ENCODE measurements around the gene LMF1.

Gene LMF1

DNA sequence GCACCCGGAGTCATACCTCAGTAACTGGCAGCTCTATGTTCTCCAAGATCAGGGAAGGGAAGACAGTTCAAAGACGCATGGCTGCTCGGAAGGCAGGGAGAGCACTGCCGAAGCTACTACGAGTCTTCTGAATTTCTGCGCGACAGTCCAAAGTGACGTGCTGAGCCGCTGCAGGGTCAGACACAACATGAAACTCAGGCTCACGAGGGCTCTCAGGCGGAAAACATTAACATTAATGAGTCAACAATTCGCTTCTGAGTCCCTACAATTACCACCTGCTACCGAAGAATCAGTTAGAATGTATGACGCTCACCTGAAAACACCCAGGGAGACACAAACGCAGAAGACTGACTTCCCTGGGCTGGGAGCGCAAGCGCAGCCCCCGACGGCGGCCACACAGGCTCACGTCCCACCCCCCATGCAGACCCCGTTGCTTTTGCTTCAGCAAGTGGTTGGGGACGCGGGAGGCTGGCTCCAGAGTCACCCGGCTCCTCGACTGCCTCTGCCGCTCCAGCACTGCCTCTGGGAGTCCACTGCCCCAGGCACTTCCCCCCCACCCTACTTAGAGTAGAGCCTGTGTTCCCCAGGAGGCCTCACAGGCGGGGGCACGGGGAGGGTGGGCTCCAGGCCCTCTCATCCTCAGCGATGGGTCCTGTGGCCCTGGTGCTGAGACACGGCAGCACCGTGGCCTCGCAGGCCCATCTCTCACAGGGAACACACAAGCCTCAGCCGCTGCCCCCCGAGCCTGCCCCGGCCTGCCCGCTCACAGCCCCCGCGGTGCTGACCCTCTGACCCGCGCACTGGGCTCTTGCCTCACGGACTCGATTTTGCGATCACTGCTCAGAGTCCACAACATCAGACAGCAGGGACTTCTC, 38.9 kb downstream of the LMF1 start:
- DNase-seq = no peak

DNA sequence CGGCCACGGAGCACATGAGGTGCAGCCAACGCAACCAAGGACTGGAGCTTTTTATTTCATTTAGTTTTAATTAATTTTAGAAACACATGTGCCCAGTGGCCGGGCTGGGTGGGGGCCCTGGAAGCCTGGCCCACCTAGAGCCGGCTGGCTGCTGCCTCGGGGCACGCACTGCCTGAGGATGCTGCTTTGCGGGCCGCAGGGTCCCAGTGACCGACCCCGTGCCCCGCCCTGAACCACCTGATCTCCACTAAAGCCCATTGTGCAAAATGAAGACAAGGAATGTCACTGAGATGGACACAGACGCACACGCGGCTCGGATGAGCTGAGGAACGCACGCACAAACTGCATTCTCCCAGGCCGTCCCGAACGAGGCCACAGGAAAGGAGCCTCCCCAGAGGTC, 39.6 kb downstream of the LMF1 start:
- DNase-seq = no peak

DNA sequence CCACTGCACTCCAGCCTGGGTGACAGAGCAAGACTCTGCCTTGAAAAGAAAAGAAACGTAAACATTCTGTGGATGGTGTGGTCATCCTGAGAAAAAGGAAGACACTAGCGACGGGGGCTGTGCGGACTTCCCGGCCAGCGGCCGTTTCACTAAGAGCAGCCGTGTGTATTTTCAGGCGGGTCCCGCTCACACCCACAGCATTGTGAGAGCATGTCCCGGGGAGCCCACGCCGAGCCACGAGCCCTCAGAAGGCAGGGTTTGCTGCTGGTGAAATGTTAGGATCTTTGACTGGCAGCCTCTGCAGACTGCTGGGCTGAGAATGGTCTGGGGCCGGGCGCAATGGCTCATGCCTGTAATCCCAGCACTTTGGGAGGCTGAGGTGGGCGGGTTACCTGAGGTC, 40.3 kb downstream of the LMF1 start:
- DNase-seq = no peak

DNA sequence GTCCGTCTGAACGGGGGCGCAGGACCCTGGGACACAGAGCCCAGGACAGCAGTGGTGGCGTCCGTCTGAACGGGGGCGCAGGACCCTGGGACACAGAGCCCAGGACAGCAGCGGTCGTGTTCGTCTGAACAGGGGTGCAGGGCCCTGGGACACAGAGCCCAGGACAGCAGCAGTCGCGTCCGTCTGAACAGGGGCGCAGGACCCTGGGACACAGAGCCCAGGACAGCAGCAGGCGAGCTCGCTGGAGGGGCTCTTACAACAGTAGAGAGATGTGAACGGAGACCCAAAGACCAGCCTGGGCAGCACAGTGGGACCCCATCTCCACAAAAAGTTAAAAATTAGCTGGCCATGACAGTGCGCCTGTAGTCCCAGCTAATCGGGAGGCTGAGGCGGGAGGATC, 40.7 kb downstream of the LMF1 start:
- DNase-seq = no peak

DNA sequence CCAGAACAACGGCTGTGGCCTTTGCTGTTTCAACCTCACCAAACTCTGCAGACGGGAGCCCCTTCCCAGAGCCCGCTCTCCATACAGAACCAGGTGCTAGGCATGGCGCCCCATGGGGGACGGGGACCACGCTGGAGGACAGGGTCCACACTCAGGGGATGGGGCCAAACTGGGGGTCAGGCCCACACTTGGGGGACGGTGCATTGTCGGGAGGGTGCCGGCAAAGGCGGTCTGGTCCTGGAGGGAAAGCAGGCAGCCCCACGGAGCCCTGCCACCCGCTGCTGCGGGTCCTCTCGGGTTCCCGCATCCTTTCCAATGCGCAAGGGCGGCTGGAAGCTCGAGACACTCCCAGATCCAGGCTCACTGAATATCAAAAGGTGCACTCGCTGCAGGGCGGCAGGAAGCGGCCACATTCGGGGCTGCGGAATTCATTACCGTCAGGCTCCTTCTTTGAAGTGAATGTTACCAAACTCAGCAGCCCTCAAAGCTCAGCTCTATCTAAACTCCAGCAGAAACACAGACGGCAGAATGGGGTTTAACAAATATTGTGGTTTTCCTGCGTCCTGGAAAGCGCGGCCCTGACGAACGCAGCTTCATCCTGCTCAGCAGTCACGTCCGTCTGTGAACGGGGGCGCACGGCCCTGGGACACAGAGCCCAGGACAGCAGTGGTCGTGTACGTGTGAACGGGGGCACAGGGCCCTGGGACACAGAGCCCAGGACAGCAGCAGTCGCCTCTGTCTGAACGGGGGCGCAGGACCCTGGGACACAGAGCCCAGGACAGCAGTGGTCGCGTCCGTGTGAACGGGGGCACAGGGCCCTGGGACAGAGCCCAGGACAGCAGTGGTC, 41.3 kb downstream of the LMF1 start:
- DNase-seq = no peak

DNA sequence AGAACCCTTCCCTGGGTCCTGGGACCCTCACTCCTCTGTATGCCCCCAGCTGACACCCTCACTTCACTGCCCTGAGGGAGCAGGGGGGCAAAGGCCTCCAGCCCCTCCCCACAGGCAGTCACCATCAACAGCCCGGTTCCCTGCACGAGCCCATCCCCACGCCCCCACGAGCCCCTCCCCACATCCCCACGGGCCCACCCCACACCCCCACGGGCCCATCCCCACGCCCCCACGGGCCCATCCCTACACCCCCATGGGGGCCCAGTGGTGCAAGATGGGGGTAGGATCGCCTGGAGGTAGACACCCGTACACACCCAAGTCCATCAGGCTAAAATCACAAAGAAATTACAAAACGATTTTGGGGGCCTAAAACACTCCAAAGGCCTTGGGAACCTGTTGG, 42.3 kb downstream of the LMF1 start:
- DNase-seq = no peak

DNA sequence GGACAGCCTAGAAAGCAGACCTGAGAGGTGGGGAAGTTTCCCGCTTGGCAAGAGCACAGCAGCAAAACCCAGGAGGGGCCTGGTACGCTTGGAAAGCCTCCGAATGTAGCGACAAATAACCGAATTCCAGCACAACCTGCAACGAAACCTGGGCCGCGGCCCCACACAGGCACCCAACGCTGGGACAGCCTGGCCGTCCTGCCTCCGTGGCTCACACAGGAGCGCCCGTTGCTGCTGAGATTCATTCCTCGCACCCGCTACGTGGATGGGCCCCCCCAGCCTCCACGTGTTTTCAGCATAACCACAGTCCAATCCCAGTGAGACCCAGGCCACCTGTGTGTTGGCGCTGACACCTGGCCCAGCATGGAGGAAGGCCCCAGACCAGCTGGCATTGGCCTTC, 42.9 kb downstream of the LMF1 start:
- DNase-seq = no peak

DNA sequence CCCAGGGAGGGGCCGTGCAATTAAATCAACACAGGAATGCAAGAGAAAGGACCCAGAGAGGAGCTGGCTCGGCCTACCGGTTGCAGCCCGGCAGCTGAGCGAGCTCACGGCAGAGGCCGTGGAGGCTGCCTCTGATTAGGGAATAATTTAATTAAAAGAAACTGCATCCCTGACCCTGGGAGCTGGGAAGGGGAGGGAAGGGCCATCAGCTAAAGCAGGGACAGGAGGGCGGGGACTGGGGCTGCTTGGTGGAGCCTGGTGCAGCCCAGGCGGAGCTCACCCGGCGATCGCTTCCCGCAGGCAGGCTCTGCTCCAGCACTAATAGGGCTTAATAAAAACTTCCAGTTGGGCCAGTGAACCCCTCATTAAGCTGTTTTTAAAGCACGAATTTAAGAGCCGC, 43.4 kb downstream of the LMF1 start:
- DNase-seq = no peak

DNA sequence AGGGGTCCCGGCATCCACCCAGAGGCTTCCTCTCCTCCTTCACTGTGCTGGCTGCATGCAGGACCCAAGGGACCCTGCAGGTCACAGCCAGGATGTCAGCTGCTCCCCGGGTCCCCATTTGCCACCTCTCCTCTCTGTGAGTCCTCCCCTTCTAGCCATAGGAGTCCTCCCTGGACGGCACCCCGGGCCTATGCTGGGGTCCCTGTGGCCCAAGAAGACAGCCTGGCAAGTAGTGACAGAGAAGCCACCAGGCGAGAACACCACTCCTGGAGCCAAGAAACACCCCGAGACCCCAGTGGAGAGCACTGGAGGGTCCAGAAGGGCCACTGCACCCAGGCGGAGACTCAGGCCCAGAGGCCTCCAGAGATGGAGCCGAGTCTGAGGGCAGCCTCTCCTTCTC, 44.1 kb downstream of the LMF1 start:
- no peak for DNase-seq

DNA sequence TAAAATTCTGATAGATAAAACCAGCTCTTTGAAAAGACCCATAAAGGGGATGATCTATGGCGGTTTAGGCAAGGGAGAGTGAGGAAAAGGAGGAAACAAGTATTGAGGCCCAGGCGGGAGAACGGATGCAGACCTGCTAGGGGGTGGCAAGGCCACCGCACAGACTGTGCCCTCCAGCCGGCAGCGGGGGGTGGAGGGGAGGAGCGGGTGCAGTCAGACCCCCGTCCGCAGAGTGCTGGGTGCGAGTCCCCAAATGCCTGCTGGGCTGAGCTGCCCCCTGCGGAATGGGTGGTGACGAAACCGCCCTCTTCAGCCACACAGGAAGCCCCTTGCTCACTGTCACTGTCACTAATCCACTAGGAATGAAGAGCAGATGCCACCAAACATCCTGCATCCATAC, 46.0 kb downstream of the LMF1 start:
- no peak for DNase-seq

DNA sequence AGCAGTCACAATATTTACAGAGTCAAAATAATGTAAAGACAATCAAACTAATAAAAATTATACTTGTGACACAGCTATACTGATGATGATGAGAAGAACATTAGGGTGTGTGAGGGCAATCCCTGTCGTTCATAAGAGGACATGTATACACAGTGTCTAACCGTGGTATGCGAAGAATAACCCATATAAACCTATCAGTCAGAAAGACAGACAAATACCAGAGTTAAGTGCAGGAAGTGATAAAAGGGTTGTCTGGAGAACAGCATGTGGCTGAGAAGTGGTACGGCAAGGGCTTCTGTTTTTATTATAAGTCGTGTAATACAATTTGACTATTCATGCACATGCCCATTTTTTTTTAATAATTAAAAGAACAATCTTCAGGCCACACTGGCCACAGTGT, 46.7 kb downstream of the LMF1 start:
- DNase-seq = no peak

DNA sequence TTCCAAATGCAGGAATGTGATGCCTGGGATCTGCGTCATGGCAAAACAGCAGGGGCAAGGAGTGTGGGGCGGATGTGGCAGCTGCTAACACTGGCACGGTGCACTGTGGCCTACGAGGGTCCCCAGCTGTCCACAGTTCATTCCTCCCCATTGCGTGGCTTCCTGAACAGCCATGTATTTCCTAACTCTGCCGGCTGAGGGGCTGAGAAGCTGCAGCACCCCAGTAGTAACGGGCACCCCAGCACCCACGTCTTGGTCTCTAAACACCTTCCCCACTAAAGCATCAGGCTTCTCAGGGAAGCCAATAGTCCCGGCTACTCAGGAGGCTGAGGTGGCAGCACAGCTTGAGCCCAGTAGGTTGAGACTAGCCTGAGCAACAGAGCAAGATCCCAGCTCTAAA, 47.6 kb downstream of the LMF1 start:
- no peak for DNase-seq

DNA sequence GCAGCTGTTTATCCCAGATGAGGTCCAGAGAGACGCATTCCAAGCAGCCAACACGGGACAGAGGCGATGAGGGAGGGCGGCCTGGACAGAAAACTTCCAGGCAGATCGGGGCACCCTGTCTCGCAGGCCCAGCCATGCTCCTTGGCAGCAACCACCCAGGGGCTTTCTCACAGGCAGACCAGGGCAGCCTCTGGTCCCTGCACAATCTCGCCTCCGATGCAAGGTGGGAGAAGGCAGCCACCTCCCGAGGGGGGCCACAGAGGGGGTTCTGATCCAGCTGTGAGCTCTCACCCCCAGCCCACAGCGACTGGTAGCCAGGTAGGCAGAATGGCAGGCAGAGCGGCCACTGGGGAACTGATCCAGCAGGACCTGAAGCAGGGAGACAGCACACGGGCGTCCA, 48.7 kb downstream of the LMF1 start:
- no peak for DNase-seq

DNA sequence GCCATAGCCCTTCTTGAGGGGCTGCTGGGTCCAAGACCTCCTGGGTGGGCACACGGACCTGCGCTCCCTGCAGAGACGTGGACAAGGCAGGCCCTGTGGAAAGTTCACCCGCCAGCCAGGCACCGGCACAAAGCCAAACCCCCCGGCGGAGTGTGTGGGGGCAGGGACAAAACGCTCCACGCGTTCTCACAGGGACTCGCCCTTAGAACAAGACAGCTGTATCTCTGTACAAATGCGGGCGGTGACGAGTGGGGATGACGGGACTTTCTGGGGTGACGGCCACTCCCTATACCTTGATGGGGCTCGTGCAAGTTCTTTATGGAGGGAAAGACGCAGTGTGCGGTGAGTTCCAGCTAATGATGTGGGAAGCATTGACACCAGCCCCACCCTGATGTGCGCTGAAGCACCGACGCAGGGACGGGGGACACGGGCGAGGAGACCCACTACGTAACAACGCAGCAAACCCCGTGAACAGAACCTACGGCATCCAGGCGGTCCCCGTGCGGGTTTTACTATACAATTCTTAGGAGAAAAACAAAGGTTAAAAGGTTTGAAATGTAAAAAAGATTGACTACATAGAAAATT, 49.4 kb downstream of the LMF1 start:
- DNase-seq = peak in 18 of 58 donors; percentile 9 to 64 (median 40)

DNA sequence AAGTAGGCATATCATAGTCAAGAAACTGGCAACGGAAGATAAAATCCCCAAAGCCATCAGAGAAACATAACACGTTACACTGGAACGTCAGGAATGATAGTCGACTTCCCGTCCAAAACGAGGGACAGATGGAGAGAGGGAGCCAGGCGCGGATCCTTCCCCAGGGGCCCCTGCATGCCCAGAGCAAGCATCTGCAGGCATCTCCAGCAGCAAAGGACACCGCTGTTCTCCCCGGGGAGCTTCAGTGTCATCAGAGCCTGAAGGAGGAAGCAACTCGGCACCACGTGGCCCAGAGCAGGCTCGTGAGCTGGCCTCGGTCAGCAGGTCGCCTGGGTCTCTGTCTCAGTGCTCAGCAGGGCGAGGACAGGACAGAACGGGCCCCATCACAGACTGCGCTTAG, 50.1 kb downstream of the LMF1 start:
- peak in 20 of 58 donors; percentile 14 to 71 (median 41) for DNase-seq

DNA sequence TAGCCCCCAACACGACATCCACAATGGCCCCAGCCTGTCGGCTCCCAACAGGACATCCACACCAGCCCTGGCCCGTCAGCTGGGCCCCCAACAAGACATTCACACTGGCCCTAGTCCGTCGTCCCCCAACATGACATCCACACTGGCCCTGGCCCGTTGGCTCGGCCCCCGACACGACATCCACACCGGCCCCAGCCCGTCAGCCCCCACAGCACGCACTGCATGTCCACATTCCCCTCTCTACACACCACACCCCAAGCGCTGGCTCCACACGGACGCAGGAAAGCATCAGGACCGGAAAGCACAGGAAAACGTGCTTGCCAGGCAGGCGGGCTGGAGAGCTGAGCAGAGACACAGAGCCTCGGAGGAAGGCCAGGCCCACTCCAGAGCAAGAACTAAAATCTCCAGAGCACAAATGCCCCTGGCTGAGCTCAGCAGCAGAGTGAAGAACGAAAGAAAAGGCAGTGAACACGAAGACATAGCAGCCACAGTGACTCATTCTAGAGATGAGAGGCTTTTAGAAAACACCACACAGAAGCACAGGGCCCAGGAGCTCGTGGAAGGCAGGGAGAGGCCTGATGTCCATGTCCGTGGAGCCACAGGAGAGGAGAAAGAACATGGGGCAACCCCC, 50.6 kb downstream of the LMF1 start:
- DNase-seq = no peak

DNA sequence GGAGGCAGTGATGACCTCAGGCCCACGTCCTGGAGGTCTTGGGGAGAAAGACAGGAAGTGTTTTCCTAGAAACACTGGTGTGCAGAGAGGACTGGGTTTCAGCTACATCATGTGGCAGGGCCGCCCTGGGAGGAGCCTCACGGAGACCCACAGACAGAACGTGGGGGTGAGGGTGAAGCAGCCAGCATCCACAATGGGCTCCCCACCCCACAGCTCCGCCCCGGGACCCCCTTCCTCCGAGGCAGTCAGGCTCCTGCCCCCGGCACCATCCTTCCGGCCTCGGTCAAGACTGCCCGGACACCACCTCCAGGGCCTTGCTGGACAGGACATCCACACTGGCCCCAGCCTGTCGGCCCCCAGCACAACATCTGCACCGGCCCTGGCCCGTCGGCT, 51.1 kb downstream of the LMF1 start:
- DNase-seq = no peak

DNA sequence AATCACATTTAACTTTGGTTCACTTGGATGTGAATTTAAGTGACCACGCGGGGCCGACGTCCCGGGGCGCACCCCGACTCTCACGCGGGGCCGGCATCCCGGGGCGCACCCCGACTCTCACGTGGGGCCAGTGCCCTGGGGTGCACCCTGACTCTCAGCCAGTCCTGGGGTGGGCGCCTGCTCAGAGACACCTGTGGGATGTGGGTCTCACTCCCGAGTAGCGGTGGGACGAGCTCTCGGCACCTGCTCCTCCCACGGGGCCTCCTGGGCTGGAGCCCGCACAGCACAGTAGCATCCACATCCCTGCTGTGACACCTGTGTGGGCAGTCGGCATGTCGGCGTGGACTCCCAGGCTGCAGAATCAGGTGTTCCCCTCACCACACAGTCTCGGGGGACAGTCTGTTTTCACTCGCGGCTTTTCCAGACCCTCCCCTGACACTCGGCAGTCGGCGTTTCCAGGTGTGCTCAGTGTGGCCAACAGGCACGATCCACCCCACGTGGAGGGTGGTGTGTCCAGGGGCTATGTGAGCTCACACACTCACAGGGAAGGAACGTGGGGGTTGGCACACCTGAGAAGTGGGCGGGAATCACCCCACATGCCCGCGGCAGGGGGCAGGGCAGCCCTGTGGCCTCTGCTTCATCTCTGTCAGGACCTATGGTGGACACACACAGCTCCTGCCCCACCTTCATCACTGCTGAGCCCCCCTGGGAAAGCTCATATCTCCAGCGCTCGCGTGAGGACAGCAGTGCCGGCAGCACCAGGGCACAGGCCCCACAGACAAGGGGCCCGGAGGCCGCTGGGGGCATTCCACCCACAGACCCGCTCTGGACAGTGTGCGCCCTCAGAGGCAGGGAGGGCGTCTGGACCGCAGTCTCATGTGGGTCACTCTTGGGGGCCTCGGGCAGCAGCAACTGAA, 51.8 kb downstream of the LMF1 start:
- DNase-seq = no peak

DNA sequence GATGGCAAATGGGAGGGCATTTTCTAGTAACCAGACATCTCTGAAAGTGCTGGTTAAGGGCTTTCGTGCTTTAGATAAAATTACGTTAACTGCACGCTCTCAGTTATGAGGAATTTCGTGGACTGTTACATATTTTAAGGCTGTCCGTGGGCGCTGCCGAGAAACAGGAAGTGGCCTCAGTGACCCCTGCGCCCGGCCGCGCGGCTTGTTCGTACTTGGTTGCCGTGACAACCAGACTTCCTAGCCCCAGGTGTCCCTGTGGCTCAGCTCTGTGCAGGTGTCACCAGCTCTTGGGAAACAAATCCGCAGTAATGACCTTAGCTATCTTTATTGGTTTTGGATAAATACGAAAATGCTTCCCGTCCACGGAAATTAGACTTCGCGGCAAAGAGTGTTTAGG, 52.7 kb downstream of the LMF1 start:
- DNase-seq = no peak

DNA sequence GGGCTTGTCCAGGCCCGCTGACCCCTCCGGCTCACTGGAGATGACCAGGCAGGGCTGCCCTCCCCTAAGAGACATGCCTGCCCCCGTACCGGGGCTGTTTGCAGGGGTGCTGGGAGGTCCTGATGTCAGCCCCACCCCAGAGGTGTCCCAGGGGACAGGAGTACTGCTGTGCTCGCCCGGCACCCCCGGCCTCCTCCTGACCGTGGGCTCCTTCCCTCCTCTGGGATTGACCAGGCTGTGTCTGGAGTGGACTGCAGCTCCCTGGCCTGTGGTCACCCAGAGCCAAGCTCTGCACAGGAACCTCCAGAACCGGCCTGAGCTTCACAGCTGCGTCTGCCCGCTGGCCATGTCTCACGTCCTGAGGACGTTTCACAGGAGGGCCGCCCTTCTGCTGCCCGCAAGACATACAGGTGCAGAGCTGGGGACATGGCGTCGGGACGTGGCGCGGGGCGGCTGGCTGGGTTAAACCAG, 53.2 kb downstream of the LMF1 start:
- no peak for DNase-seq
